AG10803 (cell line): ENCODE data around the gene MIS18BP1.

Experiments
- DNase-seq: peaks from one replicate; pipeline ENCODE4 v3.0.0; 2010; ENCODE audit warnings: low read depth
- H3K4me3 ChIP-seq: 2 replicates; pipeline ENCODE4 v1.5.1; 2011; ENCODE audit warnings: mild to moderate bottlenecking, low read length, control low read depth
- TF ChIP-seq, protein P1 (sequence below): conservative IDR thresholded peaks from 2 replicates; pipeline ENCODE4 v1.5.1; 2011; ENCODE audit warnings: mild to moderate bottlenecking, low read length, control low read depth, inconsistent platforms

Gene MIS18BP1

DNA sequence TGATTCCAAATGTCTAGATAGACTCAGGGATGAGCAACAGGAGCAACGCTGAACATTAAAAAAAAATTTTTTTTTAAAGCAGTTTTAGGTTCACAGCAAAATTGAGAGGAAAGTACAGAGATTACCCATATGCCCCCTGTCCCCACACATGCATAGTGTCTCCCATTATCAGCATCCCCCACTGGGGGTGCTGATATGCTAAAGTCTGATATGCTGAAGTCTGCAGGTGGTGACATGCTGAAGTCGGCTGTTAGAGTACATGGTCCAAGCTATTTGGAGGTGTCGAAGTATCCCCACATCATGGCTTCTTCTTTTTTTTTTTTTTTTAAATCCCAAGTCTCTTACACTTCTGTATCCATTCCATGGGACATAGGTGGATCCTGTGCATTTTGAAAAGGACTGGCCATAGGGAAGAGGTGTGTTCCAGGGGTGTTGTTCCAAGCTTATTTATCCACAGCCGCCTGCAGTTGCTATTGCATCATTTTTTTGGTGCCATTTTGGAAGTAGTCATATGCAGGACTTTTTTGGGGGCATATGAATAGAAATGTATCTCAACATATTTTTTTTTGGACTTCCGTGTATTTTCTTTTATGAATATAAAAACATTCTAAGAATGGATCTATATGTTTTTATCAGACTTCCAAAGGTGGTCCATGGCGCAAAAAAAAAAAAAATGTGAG lies 19.0 kb upstream of the MIS18BP1 start:
- TF ChIP-seq, protein P1, sequence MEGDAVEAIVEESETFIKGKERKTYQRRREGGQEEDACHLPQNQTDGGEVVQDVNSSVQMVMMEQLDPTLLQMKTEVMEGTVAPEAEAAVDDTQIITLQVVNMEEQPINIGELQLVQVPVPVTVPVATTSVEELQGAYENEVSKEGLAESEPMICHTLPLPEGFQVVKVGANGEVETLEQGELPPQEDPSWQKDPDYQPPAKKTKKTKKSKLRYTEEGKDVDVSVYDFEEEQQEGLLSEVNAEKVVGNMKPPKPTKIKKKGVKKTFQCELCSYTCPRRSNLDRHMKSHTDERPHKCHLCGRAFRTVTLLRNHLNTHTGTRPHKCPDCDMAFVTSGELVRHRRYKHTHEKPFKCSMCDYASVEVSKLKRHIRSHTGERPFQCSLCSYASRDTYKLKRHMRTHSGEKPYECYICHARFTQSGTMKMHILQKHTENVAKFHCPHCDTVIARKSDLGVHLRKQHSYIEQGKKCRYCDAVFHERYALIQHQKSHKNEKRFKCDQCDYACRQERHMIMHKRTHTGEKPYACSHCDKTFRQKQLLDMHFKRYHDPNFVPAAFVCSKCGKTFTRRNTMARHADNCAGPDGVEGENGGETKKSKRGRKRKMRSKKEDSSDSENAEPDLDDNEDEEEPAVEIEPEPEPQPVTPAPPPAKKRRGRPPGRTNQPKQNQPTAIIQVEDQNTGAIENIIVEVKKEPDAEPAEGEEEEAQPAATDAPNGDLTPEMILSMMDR = no peak
- H3K4me3 ChIP-seq = no peak overlapping the region
- no peak for DNase-seq

- no peak overlapping the region for H3K4me3 ChIP-seq
- no peak for DNase-seq
- TF ChIP-seq, protein P1 = no peak
Observed at GRCh38 chr14:45270031-45270430, 17.0 kb upstream of the MIS18BP1 start.

- H3K4me3 ChIP-seq = no peak overlapping the region
Observed at GRCh38 chr14:45267071-45267470, 14.1 kb upstream of the MIS18BP1 start.

DNA sequence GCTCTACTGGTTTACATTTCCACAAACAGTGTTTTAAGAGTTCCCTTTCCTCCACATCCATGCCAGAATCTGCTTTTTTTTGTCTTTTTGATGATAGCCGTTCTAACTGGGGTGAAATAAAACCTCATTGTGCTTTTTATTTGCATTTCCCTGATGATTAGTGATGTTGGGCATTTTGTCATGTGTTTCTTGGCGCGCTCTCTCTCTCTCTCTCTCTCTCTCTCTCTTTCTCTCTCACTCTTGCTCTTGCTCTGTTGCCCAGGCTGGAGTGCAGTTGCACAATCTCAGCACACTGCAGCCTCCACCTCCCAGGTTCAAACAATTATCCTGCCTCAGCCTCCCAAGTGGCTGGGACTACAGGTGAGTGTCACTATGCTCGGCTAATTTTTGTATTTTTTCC lies 9.6 kb upstream of the MIS18BP1 start:
- TF ChIP-seq, protein P1 = no peak
- DNase-seq = no peak

More at GRCh38 chr14:45267071-45267470, 14.1 kb upstream of the MIS18BP1 start:
- no peak for DNase-seq
- TF ChIP-seq, protein P1 = no peak

GRCh38 chr14:45261209-45261608 lies 8.2 kb upstream of the MIS18BP1 start:
- TF ChIP-seq, protein P1 = no peak
- no peak overlapping the region for H3K4me3 ChIP-seq
- DNase-seq = no peak

More for the DNA sequence above, 9.6 kb upstream of the MIS18BP1 start:
- no peak overlapping the region for H3K4me3 ChIP-seq

- no peak overlapping the region for H3K4me3 ChIP-seq
- TF ChIP-seq, protein P1 = no peak
- no peak for DNase-seq
Observed at GRCh38 chr14:45258805-45259204, 5.8 kb upstream of the MIS18BP1 start.

- TF ChIP-seq, protein P1 = no peak
- DNase-seq = no peak
- no peak overlapping the region for H3K4me3 ChIP-seq
Observed at GRCh38 chr14:45258073-45258472, 5.1 kb upstream of the MIS18BP1 start.
